SK-N-SH treated with all-trans-retinoic acid at 6 μM for 48 hours (cell line): ENCODE data around the gene ZFAND5.

Experiments used
- ATAC-seq: fragments of 200-7000 bp; cut with Tn5 transposase; 3 replicates; pipeline ENCODE4 v1.9.1; 2020; ENCODE audit warnings: mild to moderate bottlenecking, moderate library complexity
- ARNTL ChIP-seq: fragments of 450-650 bp; formaldehyde crosslinking; IDR thresholded peaks from 2 replicates; pipeline ENCODE4 v1.5.0; 2020; ENCODE audit warnings: low read depth, mild to moderate bottlenecking, moderate library complexity, borderline replicate concordance
- BACH2 ChIP-seq: fragments of 250-450 bp; sonication (Bioruptor Pico); IDR thresholded peaks from 2 replicates; pipeline ENCODE4 v1.9.0; 2021; ENCODE audit warnings: mild to moderate bottlenecking, borderline replicate concordance
- CSDC2 ChIP-seq: fragments of 250-450 bp; sonication (Bioruptor Pico); IDR thresholded peaks from 2 replicates; pipeline ENCODE4 v1.5.0; 2020; ENCODE audit warnings: mild to moderate bottlenecking, moderate library complexity
- ESRRG ChIP-seq: fragments of 250-450 bp; sonication (Bioruptor Pico); IDR thresholded peaks from 2 replicates; pipeline ENCODE4 v1.6.1; 2021; ENCODE audit warnings: mild to moderate bottlenecking
- GLIS3 ChIP-seq: fragments of 250-450 bp; sonication (Bioruptor Pico); IDR thresholded peaks from 2 replicates; pipeline ENCODE4 v1.5.0; 2020; ENCODE audit warnings: mild to moderate bottlenecking, moderate library complexity
- ISL1 ChIP-seq: fragments of 250-450 bp; sonication (Bioruptor Pico); IDR thresholded peaks from 2 replicates; pipeline ENCODE4 v2.1.2; 2022; ENCODE audit warnings: mild to moderate bottlenecking, moderate library complexity
- OSR1 ChIP-seq: fragments of 250-450 bp; sonication (Bioruptor Pico); IDR thresholded peaks from 2 replicates; pipeline ENCODE4 v1.8.0; 2022; ENCODE audit warnings: moderate library complexity, mild to moderate bottlenecking, inconsistent platforms
- RARB ChIP-seq: fragments of 250-450 bp; sonication (Bioruptor Pico); IDR thresholded peaks from 2 replicates; pipeline ENCODE4 v1.8.0; 2021; ENCODE audit warnings: mild to moderate bottlenecking, moderate library complexity
- SNAI2 ChIP-seq: fragments of 250-450 bp; sonication (Bioruptor Pico); IDR thresholded peaks from 2 replicates; pipeline ENCODE4 v1.5.0; 2020; ENCODE audit warnings: mild to moderate bottlenecking, moderate library complexity
- TCF4 ChIP-seq: fragments of 250-450 bp; sonication (Bioruptor Pico); IDR thresholded peaks from 2 replicates; pipeline ENCODE4 v1.8.0; 2021; ENCODE audit warnings: mild to moderate bottlenecking, moderate library complexity, borderline replicate concordance
- TOX ChIP-seq: fragments of 250-450 bp; sonication (Bioruptor Pico); IDR thresholded peaks from 2 replicates; pipeline ENCODE4 v1.8.0; 2021; ENCODE audit warnings: mild to moderate bottlenecking, moderate library complexity, borderline replicate concordance
- ZFP3 ChIP-seq: fragments of 250-450 bp; sonication (Bioruptor Pico); IDR thresholded peaks from 2 replicates; pipeline ENCODE4 v1.5.0; 2020; ENCODE audit warnings: mild to moderate bottlenecking, moderate library complexity
- ZFP30 ChIP-seq: fragments of 450-650 bp; formaldehyde crosslinking; IDR thresholded peaks from 2 replicates; pipeline ENCODE4 v1.5.0; 2022; ENCODE audit warnings: mild to moderate bottlenecking, moderate library complexity
- ZNF565 ChIP-seq: fragments of 450-650 bp; formaldehyde crosslinking; conservative IDR thresholded peaks from 2 replicates; pipeline ENCODE4 v1.5.0; 2020; ENCODE audit warnings: low read depth, mild to moderate bottlenecking, moderate library complexity
- ZNF8 ChIP-seq: fragments of 450-650 bp; formaldehyde crosslinking; IDR thresholded peaks from 2 replicates; pipeline ENCODE4 v1.5.0; 2020; ENCODE audit warnings: mild to moderate bottlenecking, moderate library complexity
- TF ChIP-seq, protein P1 (sequence below): fragments of 250-450 bp; sonication (Bioruptor Pico); IDR thresholded peaks from 2 replicates; pipeline ENCODE4 v1.8.0; 2020; ENCODE audit warnings: mild to moderate bottlenecking, moderate library complexity, borderline replicate concordance
- TF ChIP-seq, protein P2 (sequence below): fragments of 250-450 bp; sonication (Bioruptor Pico); IDR thresholded peaks from 2 replicates; pipeline ENCODE4 v1.8.0; 2021; ENCODE audit warnings: low read depth, mild to moderate bottlenecking, moderate library complexity, borderline replicate concordance
- TF ChIP-seq, protein P3 (sequence below): fragments of 250-450 bp; sonication (Bioruptor Pico); IDR thresholded peaks from 2 replicates; pipeline ENCODE4 v1.5.1; 2020; ENCODE audit warnings: low read depth, mild to moderate bottlenecking, moderate library complexity
- TF ChIP-seq, protein P4 (sequence below): fragments of 250-450 bp; sonication (Bioruptor Pico); IDR thresholded peaks from 2 replicates; pipeline ENCODE4 v1.5.1; 2021; ENCODE audit warnings: mild to moderate bottlenecking, moderate library complexity
- TF ChIP-seq, protein P5 (sequence below): fragments of 250-450 bp; sonication (Bioruptor Pico); IDR thresholded peaks from 2 replicates; pipeline ENCODE4 v1.5.0; 2020; ENCODE audit warnings: mild to moderate bottlenecking, moderate library complexity

Gene ZFAND5

DNA sequence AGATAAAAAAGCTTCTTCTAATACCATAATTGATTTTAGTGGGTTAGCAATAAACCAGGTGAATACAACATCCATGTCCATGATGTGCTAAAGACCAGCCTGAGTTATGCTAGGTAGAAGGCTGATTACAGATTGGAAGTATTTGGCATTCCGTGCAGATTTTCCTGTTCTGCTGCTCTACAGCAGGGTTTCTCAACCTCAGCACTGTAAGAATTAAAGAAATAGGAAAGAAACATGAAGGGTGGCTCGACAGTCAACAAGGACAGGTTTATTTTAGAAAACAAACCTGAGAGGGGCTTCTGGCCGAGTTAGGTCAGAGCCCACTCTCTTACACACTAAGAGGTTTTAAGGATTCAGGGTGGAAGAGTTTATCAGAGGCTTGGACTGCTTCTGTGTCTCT is 42.3 kb downstream of the ZFAND5 start:
- ATAC-seq: no peak
- no peak for TF ChIP-seq ESRRG (CRISPR knock-in tag)
- TF ChIP-seq, protein P1, sequence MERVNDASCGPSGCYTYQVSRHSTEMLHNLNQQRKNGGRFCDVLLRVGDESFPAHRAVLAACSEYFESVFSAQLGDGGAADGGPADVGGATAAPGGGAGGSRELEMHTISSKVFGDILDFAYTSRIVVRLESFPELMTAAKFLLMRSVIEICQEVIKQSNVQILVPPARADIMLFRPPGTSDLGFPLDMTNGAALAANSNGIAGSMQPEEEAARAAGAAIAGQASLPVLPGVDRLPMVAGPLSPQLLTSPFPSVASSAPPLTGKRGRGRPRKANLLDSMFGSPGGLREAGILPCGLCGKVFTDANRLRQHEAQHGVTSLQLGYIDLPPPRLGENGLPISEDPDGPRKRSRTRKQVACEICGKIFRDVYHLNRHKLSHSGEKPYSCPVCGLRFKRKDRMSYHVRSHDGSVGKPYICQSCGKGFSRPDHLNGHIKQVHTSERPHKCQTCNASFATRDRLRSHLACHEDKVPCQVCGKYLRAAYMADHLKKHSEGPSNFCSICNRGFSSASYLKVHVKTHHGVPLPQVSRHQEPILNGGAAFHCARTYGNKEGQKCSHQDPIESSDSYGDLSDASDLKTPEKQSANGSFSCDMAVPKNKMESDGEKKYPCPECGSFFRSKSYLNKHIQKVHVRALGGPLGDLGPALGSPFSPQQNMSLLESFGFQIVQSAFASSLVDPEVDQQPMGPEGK (CRISPR knock-in tag): no peak
- TF ChIP-seq BACH2: no peak
- no peak for TF ChIP-seq ARNTL (CRISPR knock-in tag)
- TF ChIP-seq CSDC2 (CRISPR knock-in tag): no peak

DNA sequence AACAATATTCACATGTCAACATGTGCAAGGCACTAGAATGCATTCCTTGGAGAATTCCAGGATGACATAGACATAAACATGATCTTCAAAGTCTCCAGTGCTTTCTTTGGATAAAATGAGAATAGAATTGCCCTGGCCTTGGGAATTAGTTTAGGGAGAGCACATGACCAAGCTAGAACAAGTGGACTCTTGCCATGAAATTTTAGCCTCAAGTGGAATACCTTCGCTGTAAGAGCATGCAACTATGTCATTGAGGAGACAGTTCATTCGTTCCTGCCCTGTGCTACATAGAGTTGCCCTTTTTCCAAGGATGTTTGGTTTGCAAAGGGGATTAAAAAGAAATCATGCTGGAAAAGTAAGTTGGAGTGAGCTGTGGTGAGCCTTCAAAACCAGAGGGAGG is 42.7 kb downstream of the ZFAND5 start:
- TF ChIP-seq BACH2: no peak
- no peak for TF ChIP-seq RARB
- no peak for TF ChIP-seq ESRRG (CRISPR knock-in tag)
- no peak for TF ChIP-seq ZNF565 (CRISPR knock-in tag)
- TF ChIP-seq, protein P2, sequence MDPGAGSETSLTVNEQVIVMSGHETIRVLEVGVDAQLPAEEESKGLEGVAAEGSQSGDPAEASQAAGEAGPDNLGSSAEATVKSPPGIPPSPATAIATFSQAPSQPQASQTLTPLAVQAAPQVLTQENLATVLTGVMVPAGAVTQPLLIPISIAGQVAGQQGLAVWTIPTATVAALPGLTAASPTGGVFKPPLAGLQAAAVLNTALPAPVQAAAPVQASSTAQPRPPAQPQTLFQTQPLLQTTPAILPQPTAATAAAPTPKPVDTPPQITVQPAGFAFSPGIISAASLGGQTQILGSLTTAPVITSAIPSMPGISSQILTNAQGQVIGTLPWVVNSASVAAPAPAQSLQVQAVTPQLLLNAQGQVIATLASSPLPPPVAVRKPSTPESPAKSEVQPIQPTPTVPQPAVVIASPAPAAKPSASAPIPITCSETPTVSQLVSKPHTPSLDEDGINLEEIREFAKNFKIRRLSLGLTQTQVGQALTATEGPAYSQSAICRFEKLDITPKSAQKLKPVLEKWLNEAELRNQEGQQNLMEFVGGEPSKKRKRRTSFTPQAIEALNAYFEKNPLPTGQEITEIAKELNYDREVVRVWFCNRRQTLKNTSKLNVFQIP: no peak
- TF ChIP-seq ZFP30 (CRISPR knock-in tag): no peak
- TF ChIP-seq ISL1: no peak
- no peak for TF ChIP-seq TOX (CRISPR knock-in tag)
- TF ChIP-seq OSR1 (CRISPR knock-in tag): no peak
- no peak for TF ChIP-seq SNAI2
- no peak for TF ChIP-seq ZNF8 (CRISPR knock-in tag)
- TF ChIP-seq, protein P3, sequence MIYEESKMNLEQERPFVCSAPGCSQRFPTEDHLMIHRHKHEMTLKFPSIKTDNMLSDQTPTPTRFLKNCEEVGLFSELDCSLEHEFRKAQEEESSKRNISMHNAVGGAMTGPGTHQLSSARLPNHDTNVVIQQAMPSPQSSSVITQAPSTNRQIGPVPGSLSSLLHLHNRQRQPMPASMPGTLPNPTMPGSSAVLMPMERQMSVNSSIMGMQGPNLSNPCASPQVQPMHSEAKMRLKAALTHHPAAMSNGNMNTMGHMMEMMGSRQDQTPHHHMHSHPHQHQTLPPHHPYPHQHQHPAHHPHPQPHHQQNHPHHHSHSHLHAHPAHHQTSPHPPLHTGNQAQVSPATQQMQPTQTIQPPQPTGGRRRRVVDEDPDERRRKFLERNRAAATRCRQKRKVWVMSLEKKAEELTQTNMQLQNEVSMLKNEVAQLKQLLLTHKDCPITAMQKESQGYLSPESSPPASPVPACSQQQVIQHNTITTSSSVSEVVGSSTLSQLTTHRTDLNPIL (CRISPR knock-in tag): no peak
- TF ChIP-seq TCF4 (CRISPR knock-in tag): no peak
- TF ChIP-seq, protein P1 (CRISPR knock-in tag): no peak
- no peak for TF ChIP-seq ZFP3 (CRISPR knock-in tag)
- TF ChIP-seq, protein P4, sequence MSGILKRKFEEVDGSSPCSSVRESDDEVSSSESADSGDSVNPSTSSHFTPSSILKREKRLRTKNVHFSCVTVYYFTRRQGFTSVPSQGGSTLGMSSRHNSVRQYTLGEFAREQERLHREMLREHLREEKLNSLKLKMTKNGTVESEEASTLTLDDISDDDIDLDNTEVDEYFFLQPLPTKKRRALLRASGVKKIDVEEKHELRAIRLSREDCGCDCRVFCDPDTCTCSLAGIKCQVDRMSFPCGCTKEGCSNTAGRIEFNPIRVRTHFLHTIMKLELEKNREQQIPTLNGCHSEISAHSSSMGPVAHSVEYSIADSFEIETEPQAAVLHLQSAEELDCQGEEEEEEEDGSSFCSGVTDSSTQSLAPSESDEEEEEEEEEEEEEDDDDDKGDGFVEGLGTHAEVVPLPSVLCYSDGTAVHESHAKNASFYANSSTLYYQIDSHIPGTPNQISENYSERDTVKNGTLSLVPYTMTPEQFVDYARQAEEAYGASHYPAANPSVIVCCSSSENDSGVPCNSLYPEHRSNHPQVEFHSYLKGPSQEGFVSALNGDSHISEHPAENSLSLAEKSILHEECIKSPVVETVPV (CRISPR knock-in tag): no peak
- TF ChIP-seq GLIS3 (CRISPR knock-in tag): no peak

DNA sequence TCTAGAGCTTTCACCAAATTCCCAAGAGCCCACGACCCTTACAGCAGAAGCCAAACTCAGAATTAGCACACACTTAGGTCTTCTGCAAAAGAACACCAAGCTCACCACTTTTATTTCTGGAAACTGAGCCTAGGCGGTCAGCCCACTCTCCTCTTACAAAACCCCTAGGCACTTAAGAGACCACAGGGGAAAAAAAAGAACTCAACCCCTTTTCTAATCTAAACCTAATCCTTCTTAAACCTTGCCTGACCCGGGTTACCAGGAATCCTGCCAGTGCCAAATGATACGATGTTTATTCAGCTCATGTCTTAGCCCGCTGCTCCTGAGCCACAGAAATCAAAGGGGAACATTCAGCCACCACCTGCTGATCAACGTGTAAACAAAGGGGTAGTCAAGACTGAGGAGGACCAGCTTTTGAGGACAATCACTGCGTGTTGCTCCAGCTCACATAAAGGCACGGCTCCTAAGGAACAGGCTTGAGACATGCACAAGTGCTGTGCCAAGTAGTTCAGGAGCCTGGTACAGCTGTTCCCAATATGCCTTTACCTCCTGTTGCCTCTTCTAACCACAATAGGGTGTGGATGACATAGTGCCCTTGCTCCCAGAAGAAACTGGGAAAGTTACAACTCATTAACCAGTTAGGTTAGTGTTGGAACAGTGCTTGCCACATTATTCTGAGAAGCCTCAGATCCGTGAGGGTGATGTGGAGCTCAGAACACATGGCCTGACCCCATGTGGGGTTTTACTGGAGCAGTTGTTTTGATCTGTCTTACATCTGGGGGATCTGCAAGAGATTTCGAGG is 49.3 kb downstream of the ZFAND5 start:
- peak; percentile 45 for ATAC-seq
- TF ChIP-seq, protein P5, sequence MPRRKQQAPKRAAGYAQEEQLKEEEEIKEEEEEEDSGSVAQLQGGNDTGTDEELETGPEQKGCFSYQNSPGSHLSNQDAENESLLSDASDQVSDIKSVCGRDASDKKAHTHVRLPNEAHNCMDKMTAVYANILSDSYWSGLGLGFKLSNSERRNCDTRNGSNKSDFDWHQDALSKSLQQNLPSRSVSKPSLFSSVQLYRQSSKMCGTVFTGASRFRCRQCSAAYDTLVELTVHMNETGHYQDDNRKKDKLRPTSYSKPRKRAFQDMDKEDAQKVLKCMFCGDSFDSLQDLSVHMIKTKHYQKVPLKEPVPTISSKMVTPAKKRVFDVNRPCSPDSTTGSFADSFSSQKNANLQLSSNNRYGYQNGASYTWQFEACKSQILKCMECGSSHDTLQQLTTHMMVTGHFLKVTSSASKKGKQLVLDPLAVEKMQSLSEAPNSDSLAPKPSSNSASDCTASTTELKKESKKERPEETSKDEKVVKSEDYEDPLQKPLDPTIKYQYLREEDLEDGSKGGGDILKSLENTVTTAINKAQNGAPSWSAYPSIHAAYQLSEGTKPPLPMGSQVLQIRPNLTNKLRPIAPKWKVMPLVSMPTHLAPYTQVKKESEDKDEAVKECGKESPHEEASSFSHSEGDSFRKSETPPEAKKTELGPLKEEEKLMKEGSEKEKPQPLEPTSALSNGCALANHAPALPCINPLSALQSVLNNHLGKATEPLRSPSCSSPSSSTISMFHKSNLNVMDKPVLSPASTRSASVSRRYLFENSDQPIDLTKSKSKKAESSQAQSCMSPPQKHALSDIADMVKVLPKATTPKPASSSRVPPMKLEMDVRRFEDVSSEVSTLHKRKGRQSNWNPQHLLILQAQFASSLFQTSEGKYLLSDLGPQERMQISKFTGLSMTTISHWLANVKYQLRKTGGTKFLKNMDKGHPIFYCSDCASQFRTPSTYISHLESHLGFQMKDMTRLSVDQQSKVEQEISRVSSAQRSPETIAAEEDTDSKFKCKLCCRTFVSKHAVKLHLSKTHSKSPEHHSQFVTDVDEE: no peak

More for the DNA sequence above, 42.7 kb downstream of the ZFAND5 start:
- ATAC-seq: no peak
